BE2C (cell line): ENCODE measurements around the gene DCAF7.

Source experiments
- DNase-seq: peaks from one replicate; pipeline ENCODE4 v3.0.0-alpha.2; 2020
- H3K27me3 ChIP-seq: fragments of 250-450 bp; sonication (Bioruptor Pico); 2 replicates; pipeline ENCODE4 v1.5.1; 2020; ENCODE audit warnings: mild to moderate bottlenecking
- H3K36me3 ChIP-seq: fragments of 250-450 bp; sonication (Bioruptor Pico); 2 replicates; pipeline ENCODE4 v1.5.1; 2020; ENCODE audit warnings: mild to moderate bottlenecking
- H3K4me1 ChIP-seq: fragments of 250-450 bp; sonication (Bioruptor Pico); 2 replicates; pipeline ENCODE4 v1.5.1; 2020
- H3K4me3 ChIP-seq: 2 replicates; pipeline ENCODE4 v1.5.1; 2011; ENCODE audit warnings: low read depth, low read length
- H3K9me3 ChIP-seq: fragments of 250-450 bp; sonication (Bioruptor Pico); 2 replicates; pipeline ENCODE4 v1.5.1; 2020
- CTCF ChIP-seq: IDR thresholded peaks from 2 replicates; pipeline ENCODE4 v1.5.1; 2012; ENCODE audit warnings: mild to moderate bottlenecking, low read depth, low read length

Gene DCAF7

GRCh38 chr17:63610854-63611253 lies 60.6 kb downstream of the DCAF7 start:
- Histone ChIP-seq H3K27me3 (no peaks in the 10 kb centered on the region), H3K4me3 (no peak overlapping the region), H3K36me3 (peaks cover 33% of the 10 kb centered on the region), H3K4me1 (peaks cover 3% of the 10 kb centered on the region; the same call in 1 of the 2 replicates), H3K9me3 (no peaks in the 10 kb centered on the region)
- no peak for DNase-seq
- no peak for TF ChIP-seq CTCF

- peaks cover 3% of the 10 kb centered on the region; the same call in 1 of the 2 replicates for H3K4me1 ChIP-seq
- TF ChIP-seq CTCF, result no peak
- no peaks in the 10 kb centered on the region for H3K9me3 ChIP-seq
- H3K27me3 ChIP-seq, result no peaks in the 10 kb centered on the region
- no peak for DNase-seq
- H3K36me3 ChIP-seq, result peaks cover 28% of the 10 kb centered on the region
- no peak overlapping the region for H3K4me3 ChIP-seq
These were observed 61.1 kb downstream of the DCAF7 start for GRCh38 chr17:63611354-63611753.

- no peaks in the 10 kb centered on the region for H3K9me3 ChIP-seq
- no peak overlapping the region for H3K4me3 ChIP-seq
- DNase-seq, result no peak
- peaks cover 5% of the 10 kb centered on the region for H3K36me3 ChIP-seq
- H3K4me1 ChIP-seq, result peaks cover 3% of the 10 kb centered on the region; the same call in 1 of the 2 replicates
- no peaks in the 10 kb centered on the region for H3K27me3 ChIP-seq
- no peak for TF ChIP-seq CTCF
These were observed 63.4 kb downstream of the DCAF7 start for GRCh38 chr17:63613663-63614062.

GRCh38 chr17:63621229-63621683 lies 71.0 kb downstream of the DCAF7 start:
- Histone ChIP-seq H3K4me3 (peak overlapping the region; percentile 58), H3K36me3 (no peaks in the 10 kb centered on the region), H3K27me3 (no peaks in the 10 kb centered on the region), H3K4me1 (no peaks in the 10 kb centered on the region; the same call in 1 of the 2 replicates), H3K9me3 (no peaks in the 10 kb centered on the region)
- DNase-seq, result no peak
- TF ChIP-seq CTCF, result no peak

- no peaks in the 10 kb centered on the region for H3K9me3 ChIP-seq
- peak within 1 kb of the TSS; percentile 86 for H3K4me3 ChIP-seq
- TF ChIP-seq CTCF, result 0 out of 2 replicates have a peak, but pooled peaks have one; percentile 12
- no peaks in the 10 kb centered on the region for H3K36me3 ChIP-seq
- H3K4me1 ChIP-seq, result no peaks in the 10 kb centered on the region; the same call in 1 of the 2 replicates
- DNase-seq, result peak; percentile 99
- H3K27me3 ChIP-seq, result no peaks in the 10 kb centered on the region
These were observed 71.7 kb downstream of the DCAF7 start, which contains the start of gene MAP3K3 for GRCh38 chr17:63621684-63622573. TSS of gene MAP3K3 (plus strand) at chr17:63622417. CDS start at chr17:63622760, 343 bp downstream.
